Measurements from ENCODE around the gene OGFOD3.

The OGFOD3 gene

DNA sequence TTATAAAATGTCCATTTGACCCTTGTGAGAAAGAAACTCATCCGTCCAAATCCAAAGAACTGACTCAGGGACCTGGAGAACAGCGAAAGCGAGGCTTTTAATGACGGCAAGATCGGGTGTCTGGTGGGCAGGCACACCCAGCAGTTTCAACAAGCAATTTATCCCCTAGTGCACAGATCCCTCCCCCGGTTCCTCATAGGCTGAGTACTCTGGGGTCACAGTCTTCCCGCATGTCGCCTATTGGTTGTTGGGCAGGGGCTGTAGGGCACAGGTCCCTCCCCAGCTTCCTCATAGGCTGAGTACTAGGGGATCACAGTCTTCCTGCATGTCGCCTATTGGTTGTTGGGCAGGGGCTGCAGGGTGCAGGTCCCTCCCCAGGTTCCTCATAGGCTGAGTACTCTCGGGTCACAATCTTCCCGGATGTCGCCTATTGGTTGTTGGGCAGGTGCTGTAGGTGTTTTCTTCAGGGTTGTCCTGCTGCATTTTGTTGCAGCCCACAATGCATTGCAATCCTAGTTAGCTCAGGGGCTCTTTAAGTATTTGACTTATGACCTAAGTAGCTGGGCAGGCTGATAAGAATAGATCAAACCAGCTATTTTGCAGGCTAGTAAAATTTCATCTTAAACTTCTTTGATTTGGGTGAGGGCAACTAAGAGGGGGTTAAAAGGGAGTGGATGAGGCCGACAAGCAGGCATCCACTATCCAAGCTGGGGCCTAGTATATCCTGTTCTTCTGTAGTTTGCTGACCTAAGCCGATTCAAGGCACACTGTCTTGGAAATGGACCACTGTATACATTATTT lies 50.5 kb downstream of the OGFOD3 start:
- no peaks in the 10 kb centered on the region for H4K20me1 ChIP-seq (ENCODE audit: low read depth, low read length)
- H3K4me3 ChIP-seq (ENCODE audit: insufficient read depth, low read length, poor library complexity, severe bottlenecking) = peak overlapping the region; percentile 8
- no peaks in the 10 kb centered on the region for H3K36me3 ChIP-seq (ENCODE audit: low read length)
- no peaks in the 10 kb centered on the region for H3K79me2 ChIP-seq (ENCODE audit: insufficient read depth, low read length)
- H3K4me2 ChIP-seq (ENCODE audit: low read depth, low read length, poor library complexity, severe bottlenecking) = peak overlapping the region; percentile 50
- H3K9me2 ChIP-seq (replicated peaks; ENCODE audit: insufficient read depth, low read length) = no peaks in the 10 kb centered on the region
- peak overlapping the region; percentile 16 for H2AFZ ChIP-seq (ENCODE audit: low read depth, low read length, severe bottlenecking)
- H3K27ac ChIP-seq (ENCODE audit: low read depth, low read length) = no peak overlapping the region
- H3K9me3 ChIP-seq (ENCODE audit: insufficient read depth, low read length) = no peaks in the 10 kb centered on the region
- peak overlapping the region; percentile 24; the same call in 1 of the 2 replicates for H3K9ac ChIP-seq (ENCODE audit: low read length)
- no peak for TF ChIP-seq EZH2phosphoT487 (conservative IDR thresholded peaks at IDR 0.05; ENCODE audit: low read length)
- TF ChIP-seq, protein P1, sequence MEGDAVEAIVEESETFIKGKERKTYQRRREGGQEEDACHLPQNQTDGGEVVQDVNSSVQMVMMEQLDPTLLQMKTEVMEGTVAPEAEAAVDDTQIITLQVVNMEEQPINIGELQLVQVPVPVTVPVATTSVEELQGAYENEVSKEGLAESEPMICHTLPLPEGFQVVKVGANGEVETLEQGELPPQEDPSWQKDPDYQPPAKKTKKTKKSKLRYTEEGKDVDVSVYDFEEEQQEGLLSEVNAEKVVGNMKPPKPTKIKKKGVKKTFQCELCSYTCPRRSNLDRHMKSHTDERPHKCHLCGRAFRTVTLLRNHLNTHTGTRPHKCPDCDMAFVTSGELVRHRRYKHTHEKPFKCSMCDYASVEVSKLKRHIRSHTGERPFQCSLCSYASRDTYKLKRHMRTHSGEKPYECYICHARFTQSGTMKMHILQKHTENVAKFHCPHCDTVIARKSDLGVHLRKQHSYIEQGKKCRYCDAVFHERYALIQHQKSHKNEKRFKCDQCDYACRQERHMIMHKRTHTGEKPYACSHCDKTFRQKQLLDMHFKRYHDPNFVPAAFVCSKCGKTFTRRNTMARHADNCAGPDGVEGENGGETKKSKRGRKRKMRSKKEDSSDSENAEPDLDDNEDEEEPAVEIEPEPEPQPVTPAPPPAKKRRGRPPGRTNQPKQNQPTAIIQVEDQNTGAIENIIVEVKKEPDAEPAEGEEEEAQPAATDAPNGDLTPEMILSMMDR (IDR thresholded peaks at IDR 0.05; ENCODE audit: insufficient read depth, low read length, poor library complexity, severe bottlenecking) = no peak
- peaks cover 7% of the 10 kb centered on the region; the same call in 1 of the 2 replicates for H3F3A ChIP-seq (ENCODE audit: insufficient read depth)
- H3K27me3 ChIP-seq (ENCODE audit: low read length) = no peaks in the 10 kb centered on the region

DNA sequence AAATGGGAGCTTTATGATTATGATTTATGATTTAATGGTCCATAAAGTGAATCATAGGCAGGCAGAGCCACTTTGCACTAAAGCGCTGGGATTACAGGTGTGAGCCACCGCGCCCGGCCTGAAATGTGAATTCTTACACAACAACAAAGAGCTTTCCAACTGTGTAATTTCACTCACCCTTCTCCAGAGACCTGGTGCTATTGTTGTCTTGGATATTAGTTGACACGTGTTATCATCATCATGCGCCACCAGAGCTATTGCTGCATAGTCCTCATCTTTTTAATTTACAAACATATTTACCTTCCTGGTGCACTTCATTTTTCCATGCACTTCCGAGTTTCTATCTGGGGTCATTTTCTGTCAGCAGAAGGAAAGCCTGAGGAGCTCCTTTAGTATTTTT lies 51.6 kb downstream of the OGFOD3 start:
- Histone ChIP-seq H3K27me3 (ENCODE audit: low read length) (no peaks in the 10 kb centered on the region), H4K20me1 (ENCODE audit: low read depth, low read length) (no peaks in the 10 kb centered on the region), H3K9ac (ENCODE audit: low read length) (no peak overlapping the region), H3K9me3 (ENCODE audit: insufficient read depth, low read length) (no peaks in the 10 kb centered on the region), H3K27ac (ENCODE audit: low read depth, low read length) (no peak overlapping the region), H3K4me2 (ENCODE audit: low read depth, low read length, poor library complexity, severe bottlenecking) (no peak overlapping the region), H3K36me3 (ENCODE audit: low read length) (no peaks in the 10 kb centered on the region), H3K79me2 (ENCODE audit: insufficient read depth, low read length) (no peaks in the 10 kb centered on the region), H3F3A (ENCODE audit: insufficient read depth) (peaks cover 7% of the 10 kb centered on the region; the same call in 1 of the 2 replicates), H3K9me2 (replicated peaks; ENCODE audit: insufficient read depth, low read length) (no peaks in the 10 kb centered on the region), H2AFZ (ENCODE audit: low read depth, low read length, severe bottlenecking) (no peak overlapping the region), H3K4me3 (ENCODE audit: insufficient read depth, low read length, poor library complexity, severe bottlenecking) (no peak overlapping the region)
- TF ChIP-seq, protein P1 (IDR thresholded peaks at IDR 0.05; ENCODE audit: insufficient read depth, low read length, poor library complexity, severe bottlenecking) = no peak
- no peak for TF ChIP-seq EZH2phosphoT487 (conservative IDR thresholded peaks at IDR 0.05; ENCODE audit: low read length)

DNA sequence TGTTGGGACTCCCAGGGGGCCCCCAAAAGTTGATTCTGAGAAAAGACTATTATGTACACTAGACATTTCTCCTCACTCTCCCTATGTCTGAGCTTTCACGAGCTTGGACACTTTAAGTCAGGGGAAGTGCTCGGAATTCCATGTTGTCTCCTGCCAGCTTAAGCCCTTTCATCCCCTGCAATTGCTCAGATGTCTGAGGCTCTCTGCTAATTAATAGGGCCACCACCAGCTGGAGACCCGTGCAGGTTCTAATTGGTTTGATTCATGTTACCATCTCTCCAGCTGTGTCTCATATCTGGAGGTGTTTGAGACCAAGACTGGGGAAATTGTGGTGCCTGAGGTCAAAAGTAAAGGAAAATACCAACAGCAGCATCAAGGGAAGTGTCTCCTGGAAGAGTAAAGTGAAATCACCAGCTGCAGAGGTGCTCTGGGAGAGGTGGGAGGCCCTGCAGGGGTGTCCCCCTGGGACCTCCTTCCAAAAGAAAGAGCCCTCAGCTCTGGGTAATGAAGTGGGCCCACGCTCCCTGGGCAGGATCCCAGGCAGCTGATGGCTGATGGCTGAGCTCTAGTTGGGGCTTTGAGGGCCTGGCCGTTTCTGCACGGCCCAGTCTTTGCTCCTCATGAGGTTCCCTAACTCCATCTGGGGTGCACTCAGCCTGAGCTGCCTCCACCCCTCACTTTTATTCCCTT lies 52.6 kb downstream of the OGFOD3 start:
- Histone ChIP-seq H3F3A (ENCODE audit: insufficient read depth) (peaks cover 7% of the 10 kb centered on the region; the same call in 1 of the 2 replicates), H3K9me2 (replicated peaks; ENCODE audit: insufficient read depth, low read length) (no peaks in the 10 kb centered on the region), H3K27ac (ENCODE audit: low read depth, low read length) (no peak overlapping the region), H3K79me2 (ENCODE audit: insufficient read depth, low read length) (no peaks in the 10 kb centered on the region), H2AFZ (ENCODE audit: low read depth, low read length, severe bottlenecking) (no peak overlapping the region), H3K4me2 (ENCODE audit: low read depth, low read length, poor library complexity, severe bottlenecking) (no peak overlapping the region), H3K36me3 (ENCODE audit: low read length) (no peaks in the 10 kb centered on the region), H3K9me3 (ENCODE audit: insufficient read depth, low read length) (no peaks in the 10 kb centered on the region), H3K27me3 (ENCODE audit: low read length) (no peaks in the 10 kb centered on the region), H3K9ac (ENCODE audit: low read length) (no peak overlapping the region), H4K20me1 (ENCODE audit: low read depth, low read length) (no peaks in the 10 kb centered on the region), H3K4me3 (ENCODE audit: insufficient read depth, low read length, poor library complexity, severe bottlenecking) (no peak overlapping the region)
- TF ChIP-seq, protein P1 (IDR thresholded peaks at IDR 0.05; ENCODE audit: insufficient read depth, low read length, poor library complexity, severe bottlenecking) = no peak

Measured in SU-DHL-6 (cell line).